Measurements from ENCODE around the gene AK8.

AK8 gene

GRCh38 chr9:132690696-132691095 lies 187.4 kb downstream of the AK8 start:
- no peak for TF ChIP-seq CTCF (conservative IDR thresholded peaks at IDR 0.05; ENCODE audit: low read depth, low read length)
- no peak for DNase-seq (ENCODE audit: low read depth)
- no peak overlapping the region for H3K4me3 ChIP-seq (ENCODE audit: low read length)

- DNase-seq (ENCODE audit: low read depth), result no peak
- H3K4me3 ChIP-seq (ENCODE audit: low read length), result no peak overlapping the region
- no peak for TF ChIP-seq CTCF (conservative IDR thresholded peaks at IDR 0.05; ENCODE audit: low read depth, low read length)
These were observed 194.2 kb downstream of the AK8 start for GRCh38 chr9:132683873-132684272.

GRCh38 chr9:132681561-132681960 lies 196.5 kb downstream of the AK8 start:
- TF ChIP-seq CTCF (conservative IDR thresholded peaks at IDR 0.05; ENCODE audit: low read depth, low read length), result no peak

GRCh38 chr9:132679946-132680625 lies 198.0 kb downstream of the AK8 start:
- no peak overlapping the region for H3K4me3 ChIP-seq (ENCODE audit: low read length)
- no peak for DNase-seq (ENCODE audit: low read depth)
- TF ChIP-seq CTCF (conservative IDR thresholded peaks at IDR 0.05; ENCODE audit: low read depth, low read length), result no peak

More at GRCh38 chr9:132681561-132681960, 196.5 kb downstream of the AK8 start:
- H3K4me3 ChIP-seq (ENCODE audit: low read length), result no peak overlapping the region
- DNase-seq (ENCODE audit: low read depth), result no peak

- no peak overlapping the region for H3K4me3 ChIP-seq (ENCODE audit: low read length)
- no peak for DNase-seq (ENCODE audit: low read depth)
- TF ChIP-seq CTCF (conservative IDR thresholded peaks at IDR 0.05; ENCODE audit: low read depth, low read length), result no peak
These were observed 200.1 kb downstream of the AK8 start for GRCh38 chr9:132677976-132678375.

All from retinal pigment epithelial cell (primary cell).